GM21447 (cell line): Measurements from ENCODE around the gene DDX46.
"Not testable (repeated sequence)": the region's sequence is repeated elsewhere in the genome, so short reads cannot be mapped to it uniquely, and the experiment has no call there.

Experiments used
- ATAC-seq: cut with Tn5 transposase; IDR thresholded peaks from one replicate; pipeline ENCODE4 v1.9.1; 2021; ENCODE audit not compliant: unreplicated experiment

The DDX46 gene

DNA sequence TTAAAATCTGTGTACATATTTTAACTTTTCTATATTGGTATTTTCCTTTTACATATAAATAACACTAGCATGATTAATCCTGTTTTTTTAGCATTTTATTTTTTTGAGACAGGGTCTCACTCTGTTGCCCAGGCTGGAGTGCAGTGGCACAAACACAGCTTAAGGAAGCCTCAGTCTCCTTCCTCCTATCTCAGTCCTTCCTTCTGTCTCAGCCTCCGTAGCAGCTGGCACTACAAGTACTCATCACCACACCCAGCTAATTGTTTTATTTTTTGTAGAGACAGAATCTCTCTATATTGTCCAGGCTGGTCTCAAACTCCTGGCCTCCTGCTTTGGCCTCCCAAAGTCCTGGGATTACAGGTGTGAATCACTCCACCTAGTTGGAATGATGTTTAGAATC, 85.7 kb downstream of the DDX46 start:
- no peak for ATAC-seq

DNA sequence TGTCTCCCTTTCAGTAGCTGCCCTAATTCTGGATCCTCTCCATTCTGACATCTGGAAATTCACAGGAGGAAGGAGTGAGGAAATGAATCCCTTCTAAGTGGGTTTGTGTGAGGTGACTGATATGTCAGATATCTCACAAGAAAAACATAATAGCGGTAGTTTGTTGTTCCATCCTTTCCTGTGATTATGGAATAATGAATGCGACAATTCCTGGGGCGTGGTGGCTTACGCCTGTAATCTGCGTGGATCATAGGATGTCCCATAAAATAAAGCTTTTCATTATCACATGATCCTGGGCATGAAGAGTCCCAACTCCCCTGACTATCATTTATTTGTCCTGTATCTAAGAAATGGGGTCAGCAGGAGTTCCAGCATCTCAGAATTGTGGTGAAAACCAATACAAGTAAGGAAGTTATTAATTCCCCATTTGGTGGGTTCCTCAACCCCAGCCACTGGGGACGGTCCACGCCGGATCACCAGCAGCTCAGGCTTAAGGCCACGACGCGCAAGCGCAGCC, 86.8 kb downstream of the DDX46 start:
- ATAC-seq, result no peak

DNA sequence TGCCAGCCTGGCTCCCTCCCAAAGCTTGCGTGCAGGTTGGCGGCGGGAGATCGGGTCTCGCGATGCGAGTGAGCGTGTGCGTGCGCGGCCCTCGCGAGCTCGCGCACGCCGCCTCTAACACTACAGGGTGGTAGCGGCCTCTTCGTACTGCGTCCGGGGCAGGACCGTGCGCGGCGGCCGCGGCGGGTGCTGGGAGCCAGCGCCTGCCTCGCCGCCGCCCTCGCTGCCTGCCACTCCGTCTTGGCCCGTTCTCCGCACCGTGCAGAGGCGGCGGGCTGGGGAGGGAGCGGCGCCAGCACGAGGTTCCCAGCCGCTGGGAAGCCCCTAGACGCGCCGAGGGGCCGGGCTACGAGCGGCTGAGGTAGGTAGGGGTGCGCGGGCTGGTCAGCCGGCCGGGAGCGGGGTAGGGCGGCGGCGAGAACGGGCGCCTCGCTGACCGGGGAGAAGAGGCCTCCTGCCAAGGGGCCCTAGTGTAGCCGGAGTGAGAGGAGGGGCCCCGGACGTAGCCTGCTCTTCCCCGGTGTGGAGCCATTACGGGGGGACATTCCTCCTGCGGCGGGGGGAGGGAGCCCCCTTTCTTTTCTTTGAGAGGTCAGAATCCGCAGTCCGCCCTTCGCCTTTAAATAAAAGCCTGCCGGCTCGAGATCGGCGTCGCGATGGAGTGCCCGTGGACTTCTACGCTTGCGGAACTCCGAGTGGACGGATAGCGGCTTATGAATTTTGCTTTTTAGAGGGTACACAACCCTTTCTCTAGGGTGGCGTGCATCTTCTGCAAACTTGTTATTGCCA, 87.5 kb downstream of the DDX46 start, which contains the start of gene C5orf24:
Gene C5orf24, plus strand, starts transcription at position 117 of the 789 bp plus-strand sequence. CDS start 8,933 bp downstream, outside the sequence.
- ATAC-seq, result peak; percentile 90

GRCh38 chr5:134846641-134846960, 88.0 kb downstream of the DDX46 start:
- ATAC-seq, result peak; percentile 20

- ATAC-seq, result not testable (repeated sequence)
Observed at GRCh38 chr5:134849434-134849933, 90.9 kb downstream of the DDX46 start.

GRCh38 chr5:134851307-134851923, 92.8 kb downstream of the DDX46 start:
- no peak for ATAC-seq

GRCh38 chr5:134856465-134856864, 97.9 kb downstream of the DDX46 start:
- ATAC-seq, result not testable (repeated sequence)

- ATAC-seq, result no peak
Observed at GRCh38 chr5:134857401-134857800, 98.8 kb downstream of the DDX46 start.

GRCh38 chr5:134864707-134865106, 106.1 kb downstream of the DDX46 start:
- no peak for ATAC-seq

DNA sequence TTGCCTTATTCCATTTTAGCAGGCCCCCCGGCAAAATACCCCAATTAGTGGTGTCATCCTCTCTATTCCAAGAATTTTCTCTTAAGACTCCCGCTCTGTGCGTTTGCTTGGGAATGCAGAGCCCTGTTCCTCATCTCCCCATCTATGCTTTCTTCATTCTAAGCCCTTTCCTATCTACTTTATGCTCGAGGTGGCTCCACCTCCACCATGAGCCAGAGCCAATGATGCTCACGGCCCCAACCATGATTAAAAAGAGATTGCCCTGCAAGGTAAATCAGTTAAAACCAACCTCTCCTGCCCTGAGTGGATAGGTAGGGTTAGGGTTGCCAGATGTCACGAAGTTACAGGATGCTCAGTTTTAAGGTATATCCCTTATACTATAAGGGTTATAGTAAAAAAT, 114.9 kb downstream of the DDX46 start:
- no peak for ATAC-seq

GRCh38 chr5:134873987-134874830, 115.6 kb downstream of the DDX46 start, which contains the start of gene TXNDC15:
Gene TXNDC15, plus strand, starts transcription at chr5:134874371. Its CDS starts 57 bp downstream, at chr5:134874428.
- ATAC-seq, result peak; percentile 80

- peak; percentile 40 for ATAC-seq
Observed at GRCh38 chr5:134874831-134875655, 116.5 kb downstream of the DDX46 start.

- ATAC-seq, result no peak
Observed at GRCh38 chr5:134877159-134877558, 118.6 kb downstream of the DDX46 start.

DNA sequence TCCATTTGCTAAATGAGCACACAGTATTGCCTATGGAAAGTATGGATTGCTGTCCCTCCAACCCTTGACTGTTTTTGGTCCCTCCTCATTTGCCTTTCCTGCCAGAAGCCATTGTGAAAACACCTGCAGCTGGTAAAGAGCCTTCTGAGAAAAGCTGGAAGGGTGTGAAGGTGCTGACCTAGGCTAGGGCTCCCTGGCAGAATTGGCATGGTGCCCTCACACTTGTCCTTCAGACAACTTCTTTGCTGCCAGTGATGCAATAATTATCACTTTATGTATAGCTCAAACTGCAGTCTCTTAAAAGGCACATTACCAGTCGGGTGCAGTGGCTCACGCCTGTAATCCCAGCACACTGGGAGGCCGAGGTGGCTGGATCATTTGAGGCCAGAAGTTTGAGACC, 119.8 kb downstream of the DDX46 start:
- ATAC-seq, result no peak

DNA sequence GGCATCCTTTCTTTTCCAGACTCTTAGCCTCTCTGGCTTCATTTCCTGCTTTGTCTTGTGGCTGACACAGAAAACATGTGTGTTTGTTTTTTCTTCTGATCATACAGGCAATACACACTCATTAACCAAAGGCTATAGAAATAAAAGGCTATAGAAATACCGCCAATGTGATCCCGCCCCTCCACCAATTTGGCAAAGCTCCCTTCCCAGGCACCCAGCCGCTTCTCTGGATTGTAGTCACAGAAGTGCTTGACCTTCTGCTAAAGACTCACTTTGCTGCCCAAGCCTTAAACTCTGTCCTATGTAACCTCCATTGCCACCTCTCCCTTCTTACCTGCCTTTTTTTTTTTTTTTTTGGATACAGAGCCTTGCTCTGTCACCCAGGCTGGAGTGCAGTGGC, 120.9 kb downstream of the DDX46 start:
- ATAC-seq, result no peak
